SK-N-MC (cell line): ENCODE results near the gene CELF2.

Experiments
- EZH2 ChIP-seq: fragments of 200-600 bp; sonication (generic); IDR thresholded peaks from one replicate; pipeline ENCODE4 v1.6.1; 2017; ENCODE audit warnings: antibody characterized with exemption
- FOXP2 ChIP-seq: optimal IDR thresholded peaks from 2 replicates; pipeline ENCODE3; 2011; ENCODE audit warnings: mild to moderate bottlenecking, moderate library complexity; ENCODE audit not compliant: insufficient read depth; ENCODE audit errors: extremely low read length, control extremely low read depth
- POLR2AphosphoS5 ChIP-seq: IDR thresholded peaks from 2 replicates; pipeline ENCODE4 v1.6.1; 2012; ENCODE audit warnings: mild to moderate bottlenecking, low read depth, low read length, borderline replicate concordance

DNA sequence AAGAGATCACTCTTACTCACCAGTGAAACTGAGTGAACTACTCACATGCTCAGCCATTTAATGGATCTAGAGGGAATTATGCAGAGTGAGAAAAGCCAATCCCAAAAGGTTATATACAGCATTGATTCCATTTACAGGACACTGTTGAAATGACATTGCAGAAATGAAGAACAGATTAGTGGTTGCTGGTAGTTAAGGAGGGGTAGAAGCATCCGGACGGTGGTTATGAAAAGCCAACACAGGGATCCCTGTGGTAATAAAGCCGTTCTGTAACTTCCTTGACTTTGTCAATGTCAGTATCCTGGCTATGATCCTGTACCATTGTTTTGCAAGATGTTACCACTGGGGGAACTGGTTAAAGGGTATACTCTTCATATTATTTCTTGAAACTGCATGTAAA is 340.3 kb downstream of the CELF2 start:
- TF ChIP-seq POLR2AphosphoS5 = no peak
- no peak for TF ChIP-seq EZH2
- no peak for TF ChIP-seq FOXP2
